Measurements from ENCODE around the gene BMPR2. TPM values are rescaled to one million over a fixed set of nuclear protein-coding genes. Genes with fewer than 3 reads are reported as not detected.
A peak's percentile ranks its signal among the peaks of the same experiment; 100 is the strongest.
"Not testable (repeated sequence)": the region's sequence is repeated elsewhere in the genome, so short reads cannot be mapped to it uniquely, and the experiment has no call there.

Gene BMPR2
- polyA plus RNA-seq, 1 experiment, result 78.1 TPM

DNA sequence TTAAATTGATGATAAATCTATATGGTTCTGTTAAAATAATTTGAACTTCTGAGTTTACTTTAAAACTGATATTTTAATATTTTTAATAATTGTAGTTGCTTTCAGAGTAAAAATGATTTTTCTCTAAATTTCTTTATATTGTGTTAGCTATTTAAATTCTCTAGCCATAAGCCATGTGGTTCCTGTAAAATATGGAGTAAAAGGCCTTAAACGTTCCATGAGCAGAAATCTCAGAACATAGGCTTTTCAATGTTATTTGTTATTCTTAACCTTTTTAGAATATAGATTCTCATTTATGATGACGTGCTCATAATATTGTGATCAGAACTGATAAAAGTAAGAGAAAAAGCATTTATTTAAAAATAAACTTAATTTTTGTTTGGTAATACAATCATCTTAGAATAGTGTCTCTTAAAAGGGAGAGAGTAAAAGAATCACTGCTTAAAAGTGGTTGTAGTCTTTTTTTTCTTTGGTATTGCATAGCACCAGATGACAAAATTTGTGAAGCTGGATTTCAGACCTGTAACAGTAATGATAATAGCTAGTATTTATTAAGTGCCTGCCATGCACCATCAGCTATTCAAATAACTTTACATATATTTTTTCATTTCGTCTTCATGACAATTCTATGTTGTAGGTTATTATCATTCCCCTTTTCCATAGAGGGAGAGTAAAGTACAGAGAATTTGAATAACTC lies 2.7 kb downstream of the BMPR2 start:
- POLR2A ChIA-PET, result no interaction called here
- peak overlapping the region; percentile 92 for H3K4me3 ChIP-seq (ENCODE audit: low read depth, low read length)
- CTCF ChIA-PET, result interaction anchor here (2.1 kb wide), 1 partner anchor 100 kb away, joined by 5 read pairs; no protein-coding TSS in a partner anchor
- H3K27me3 ChIP-seq (ENCODE audit: control insufficient read depth, insufficient read depth, low read length), result no peaks in the 10 kb centered on the region
- H3K27ac ChIP-seq (ENCODE audit: low read depth, low read length), result no peak overlapping the region
- TF ChIP-seq, protein P1, sequence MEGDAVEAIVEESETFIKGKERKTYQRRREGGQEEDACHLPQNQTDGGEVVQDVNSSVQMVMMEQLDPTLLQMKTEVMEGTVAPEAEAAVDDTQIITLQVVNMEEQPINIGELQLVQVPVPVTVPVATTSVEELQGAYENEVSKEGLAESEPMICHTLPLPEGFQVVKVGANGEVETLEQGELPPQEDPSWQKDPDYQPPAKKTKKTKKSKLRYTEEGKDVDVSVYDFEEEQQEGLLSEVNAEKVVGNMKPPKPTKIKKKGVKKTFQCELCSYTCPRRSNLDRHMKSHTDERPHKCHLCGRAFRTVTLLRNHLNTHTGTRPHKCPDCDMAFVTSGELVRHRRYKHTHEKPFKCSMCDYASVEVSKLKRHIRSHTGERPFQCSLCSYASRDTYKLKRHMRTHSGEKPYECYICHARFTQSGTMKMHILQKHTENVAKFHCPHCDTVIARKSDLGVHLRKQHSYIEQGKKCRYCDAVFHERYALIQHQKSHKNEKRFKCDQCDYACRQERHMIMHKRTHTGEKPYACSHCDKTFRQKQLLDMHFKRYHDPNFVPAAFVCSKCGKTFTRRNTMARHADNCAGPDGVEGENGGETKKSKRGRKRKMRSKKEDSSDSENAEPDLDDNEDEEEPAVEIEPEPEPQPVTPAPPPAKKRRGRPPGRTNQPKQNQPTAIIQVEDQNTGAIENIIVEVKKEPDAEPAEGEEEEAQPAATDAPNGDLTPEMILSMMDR (IDR thresholded peaks at IDR 0.05; ENCODE audit: low read depth, low read length), result no peak
- DNase-seq (ENCODE audit: low read depth, low spot score), result no peak
- H3K9me3 ChIP-seq (ENCODE audit: control insufficient read depth, insufficient read depth, low read length), result peaks cover 5% of the 10 kb centered on the region; the same call in 1 of the 2 replicates

DNA sequence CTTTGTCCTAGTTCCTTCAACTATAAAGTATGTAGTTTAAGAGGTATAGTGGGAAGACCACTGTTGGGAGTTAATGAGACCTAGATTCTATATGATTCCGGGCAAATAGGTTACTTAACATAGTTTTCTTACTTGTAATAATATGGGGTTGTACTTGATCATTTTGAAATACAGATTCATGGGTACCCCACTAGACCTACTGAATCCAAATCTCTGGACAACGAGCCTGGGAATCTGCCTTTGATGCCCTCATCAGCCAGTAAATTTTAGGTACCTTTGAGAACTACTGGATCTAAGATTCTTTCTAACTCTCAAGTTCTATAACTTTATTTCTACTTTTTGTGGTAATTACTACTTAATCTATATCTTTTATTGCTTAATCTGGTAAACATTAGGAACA lies 6.6 kb downstream of the BMPR2 start:
- no peak overlapping the region for H3K4me3 ChIP-seq (ENCODE audit: low read depth, low read length)
- H3K27ac ChIP-seq (ENCODE audit: low read depth, low read length), result no peak overlapping the region
- TF ChIP-seq, protein P1 (IDR thresholded peaks at IDR 0.05; ENCODE audit: low read depth, low read length), result no peak
- ChIA-PET POLR2A (interaction anchor here (0.7 kb wide), 1 partner anchor 50 kb away, joined by 3 read pairs; no protein-coding TSS in a partner anchor), CTCF (no interaction called here)
- H3K27me3 ChIP-seq (ENCODE audit: control insufficient read depth, insufficient read depth, low read length), result no peaks in the 10 kb centered on the region
- DNase-seq (ENCODE audit: low read depth, low spot score), result no peak
- H3K9me3 ChIP-seq (ENCODE audit: control insufficient read depth, insufficient read depth, low read length), result no peaks in the 10 kb centered on the region

DNA sequence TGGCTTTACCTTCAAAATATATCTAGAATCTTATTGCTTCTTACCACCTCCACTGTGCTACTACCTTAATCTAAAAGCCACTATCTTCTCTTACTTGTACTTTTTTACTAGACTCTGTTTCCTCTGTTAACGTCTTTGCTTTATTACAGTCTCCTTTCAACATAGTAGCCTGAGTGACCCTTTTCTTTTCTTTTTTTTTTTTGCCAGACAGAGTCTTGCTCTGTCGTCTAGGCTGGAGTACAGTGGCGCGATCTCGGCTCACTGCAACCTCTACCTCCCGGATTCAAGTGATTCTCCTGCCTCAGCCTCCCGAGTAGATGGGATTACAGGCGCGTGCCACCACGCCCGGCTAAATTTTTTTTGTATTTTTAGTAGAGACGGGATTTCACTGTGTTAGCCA lies 10.4 kb downstream of the BMPR2 start:
- H3K27me3 ChIP-seq (ENCODE audit: control insufficient read depth, insufficient read depth, low read length); CTCF ChIA-PET; H3K4me3 ChIP-seq (ENCODE audit: low read depth, low read length); H3K9me3 ChIP-seq (ENCODE audit: control insufficient read depth, insufficient read depth, low read length); DNase-seq (ENCODE audit: low read depth, low spot score); H3K27ac ChIP-seq (ENCODE audit: low read depth, low read length); POLR2A ChIA-PET: not testable (repeated sequence)

DNA sequence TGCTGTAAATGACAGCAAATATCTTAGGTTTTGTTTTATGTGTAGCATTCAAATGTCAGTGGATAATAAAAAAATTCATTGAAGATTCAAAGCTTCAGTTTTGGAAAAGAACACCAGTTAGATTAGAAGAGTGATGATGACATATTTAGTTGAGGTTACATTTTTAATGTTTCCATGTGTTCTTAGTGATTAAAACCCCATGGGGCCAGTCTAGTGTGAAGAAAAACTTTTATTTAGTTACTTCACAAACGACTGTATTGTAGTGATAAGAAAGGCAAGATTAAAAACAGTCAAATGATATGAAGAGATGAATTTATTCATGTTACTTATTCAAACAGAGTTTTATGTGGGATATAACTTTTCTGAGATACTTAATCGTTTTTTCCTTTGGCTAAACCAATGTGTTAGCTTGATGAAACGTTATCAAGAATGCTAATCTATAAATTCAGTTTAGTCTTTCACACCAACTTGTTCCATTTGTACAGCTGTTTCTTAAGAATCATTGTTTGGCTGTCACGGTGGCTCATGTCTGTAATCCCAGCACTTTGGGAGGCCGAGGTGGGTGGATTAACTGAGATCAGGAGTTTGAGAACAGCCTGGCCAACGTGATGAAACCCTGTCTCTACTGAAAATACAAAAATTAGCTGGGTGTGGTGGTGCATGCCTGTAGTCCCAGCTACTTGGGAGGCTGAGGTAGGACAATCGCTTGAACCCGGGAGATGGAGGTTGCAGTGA lies 11.6 kb downstream of the BMPR2 start:
- Histone ChIP-seq H3K9me3 (ENCODE audit: control insufficient read depth, insufficient read depth, low read length) (no peaks in the 10 kb centered on the region), H3K27me3 (ENCODE audit: control insufficient read depth, insufficient read depth, low read length) (no peaks in the 10 kb centered on the region), H3K4me3 (ENCODE audit: low read depth, low read length) (no peak overlapping the region), H3K27ac (ENCODE audit: low read depth, low read length) (no peak overlapping the region)
- ChIA-PET POLR2A (interaction anchor here (0.6 kb wide), 2 partner anchors 182 to 204 kb away, joined by 4 to 5 read pairs; no protein-coding TSS in a partner anchor), CTCF (interaction anchor here (0.7 kb wide), 1 partner anchor 116 kb away, joined by 3 read pairs; no protein-coding TSS in a partner anchor)
- no peak for DNase-seq (ENCODE audit: low read depth, low spot score)
- TF ChIP-seq, protein P1 (IDR thresholded peaks at IDR 0.05; ENCODE audit: low read depth, low read length), result no peak

DNA sequence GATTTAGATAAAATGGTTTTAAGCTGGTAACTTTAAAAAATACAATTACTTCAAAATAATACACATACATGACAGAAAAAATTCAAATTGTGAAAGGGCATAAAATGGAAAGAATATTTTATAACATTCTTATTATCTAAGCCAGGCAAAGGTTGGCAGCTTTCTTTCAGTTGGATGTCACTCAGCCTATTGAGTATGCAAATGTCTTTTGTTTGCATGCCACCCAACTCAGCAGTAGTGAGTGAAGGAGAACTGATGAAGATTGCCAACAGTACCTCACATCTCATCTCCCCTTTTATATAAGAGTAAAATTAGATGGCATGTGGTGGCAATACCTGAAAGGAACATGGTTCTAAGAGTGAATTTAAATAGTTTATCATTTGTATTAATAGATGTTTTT lies 24.8 kb downstream of the BMPR2 start:
- Histone ChIP-seq H3K27me3 (ENCODE audit: control insufficient read depth, insufficient read depth, low read length) (no peaks in the 10 kb centered on the region), H3K9me3 (ENCODE audit: control insufficient read depth, insufficient read depth, low read length) (no peaks in the 10 kb centered on the region), H3K4me3 (ENCODE audit: low read depth, low read length) (no peak overlapping the region), H3K27ac (ENCODE audit: low read depth, low read length) (no peak overlapping the region)
- ChIA-PET CTCF (no interaction called here), POLR2A (no interaction called here)
- DNase-seq (ENCODE audit: low read depth, low spot score), result no peak
- TF ChIP-seq, protein P1 (IDR thresholded peaks at IDR 0.05; ENCODE audit: low read depth, low read length), result no peak

Measured in AG04450 (cell line).